ENCODE data around the gene BCL2. TPM values are rescaled to one million over a fixed set of nuclear protein-coding genes. Genes with fewer than 3 reads are reported as not detected.

Gene BCL2
- polyA plus RNA-seq, 1 of the 3 experiments (the other 2 are of a cell fraction): 1.5 TPM

GRCh38 chr18:63322206-63322605 lies 2.6 kb upstream of the BCL2 start:
- H3K36me3 ChIP-seq (replicated peaks in 1 of 2; ENCODE audit: control insufficient read depth in 1 of 2, insufficient read depth in 2 of 2, low read length in 1 of 2): no peaks in the 10 kb centered on the region
- TF ChIP-seq PBX3 (IDR thresholded peaks at IDR 0.05): no peak
- TF ChIP-seq FOSL2 (IDR thresholded peaks at IDR 0.05; ENCODE audit: borderline replicate concordance, low read depth): no peak
- TF ChIP-seq SIN3A (IDR thresholded peaks at IDR 0.05; ENCODE audit: borderline replicate concordance, low read depth, low read length): no peak
- TF ChIP-seq YY1 (IDR thresholded peaks at IDR 0.05; ENCODE audit: low read depth): no peak
- no peak for TF ChIP-seq RCOR1 (IDR thresholded peaks at IDR 0.05; ENCODE audit: low read length)
- no peak for TF ChIP-seq NFIC (IDR thresholded peaks at IDR 0.05; ENCODE audit: borderline replicate concordance)
- no peak for TF ChIP-seq RAD21 (IDR thresholded peaks at IDR 0.05; ENCODE audit: low read length)
- TF ChIP-seq GATA2 (CRISPR knock-in tag; IDR thresholded peaks at IDR 0.05): no peak
- no peak for TF ChIP-seq POLR2AphosphoS5 (IDR thresholded peaks at IDR 0.05; ENCODE audit: low read depth, low read length)
- TF ChIP-seq MAX (IDR thresholded peaks at IDR 0.05; ENCODE audit: low read depth): no peak
- TF ChIP-seq EZH2phosphoT487 (IDR thresholded peaks at IDR 0.05; ENCODE audit: borderline replicate concordance, low read depth): no peak
- TF ChIP-seq GABPA (IDR thresholded peaks at IDR 0.05; ENCODE audit: low read depth): no peak
- no peak for TF ChIP-seq TAF1 (IDR thresholded peaks at IDR 0.05; ENCODE audit: borderline replicate concordance, low read depth, low read length)
- TF ChIP-seq FOXJ3 (CRISPR knock-in tag; IDR thresholded peaks at IDR 0.05): no peak
- TF ChIP-seq TEAD4 (IDR thresholded peaks at IDR 0.05; ENCODE audit: borderline replicate concordance, insufficient read depth): no peak
- no peak for TF ChIP-seq MXI1 (IDR thresholded peaks at IDR 0.05; ENCODE audit: low read depth, low read length)
- TF ChIP-seq CHD2 (IDR thresholded peaks at IDR 0.05; ENCODE audit: low read length, partially characterized antibody): no peak
- no peak for TF ChIP-seq ZBTB33 (IDR thresholded peaks at IDR 0.05; ENCODE audit: borderline replicate concordance, low read depth)
- H3K79me2 ChIP-seq (ENCODE audit: insufficient read depth): no peaks in the 10 kb centered on the region
- no peaks in the 10 kb centered on the region for H4K20me1 ChIP-seq (ENCODE audit: insufficient read depth)
- ChIA-PET POLR2A (no interaction called here), CTCF (interaction anchor here (0.7 to 8.0 kb wide), 35 partner anchors 8 to 739 kb away, joined by 3 to 129 read pairs (median 5); partner anchors contain the start of gene VPS4B)
- no peaks in the 10 kb centered on the region; the same call in 1 of the 2 replicates for H3K27me3 ChIP-seq (ENCODE audit: insufficient read depth)
- H3K4me3 ChIP-seq (ENCODE audit: low read depth in 2 of 2, low read length in 1 of 2): no peak overlapping the region
- peaks cover 5 to 17% of the 10 kb centered on the region in 2 experiments; a peak in 2 of 4 replicates for H3K4me1 ChIP-seq (ENCODE audit: control insufficient read depth in 1 of 2, insufficient read depth in 2 of 2, low read depth in 1 of 2, low read length in 1 of 2)
- H3K9me2 ChIP-seq: no peaks in the 10 kb centered on the region
- 93% methylated on average over 4 of the region's 4 CpGs for WGBS (ENCODE audit: low lambda C conversion rate)
- H3K27ac ChIP-seq (ENCODE audit: low read depth in 2 of 2, low read length in 1 of 2): peak overlapping the region; percentile 1 to 73; a peak in 3 of 4 replicates
- peaks cover 8% of the 10 kb centered on the region for H3F3A ChIP-seq (replicated peaks; ENCODE audit: insufficient read depth)
- no peak overlapping the region for H3K4me2 ChIP-seq
- H3K9ac ChIP-seq: no peak overlapping the region
- DNase-seq: no peak
- no peaks in the 10 kb centered on the region for H3K9me3 ChIP-seq
- H2AFZ ChIP-seq (ENCODE audit: low read depth): peak overlapping the region; percentile 42; the same call in 1 of the 2 replicates

Measured in SK-N-SH (cell line).